Measurements from ENCODE around the gene FRMD5. TPM values are rescaled to one million over a fixed set of nuclear protein-coding genes. Genes with fewer than 3 reads are reported as not detected.

The FRMD5 gene
- total RNA-seq, 1 experiment from 2014 or later, result 3.9 TPM

DNA sequence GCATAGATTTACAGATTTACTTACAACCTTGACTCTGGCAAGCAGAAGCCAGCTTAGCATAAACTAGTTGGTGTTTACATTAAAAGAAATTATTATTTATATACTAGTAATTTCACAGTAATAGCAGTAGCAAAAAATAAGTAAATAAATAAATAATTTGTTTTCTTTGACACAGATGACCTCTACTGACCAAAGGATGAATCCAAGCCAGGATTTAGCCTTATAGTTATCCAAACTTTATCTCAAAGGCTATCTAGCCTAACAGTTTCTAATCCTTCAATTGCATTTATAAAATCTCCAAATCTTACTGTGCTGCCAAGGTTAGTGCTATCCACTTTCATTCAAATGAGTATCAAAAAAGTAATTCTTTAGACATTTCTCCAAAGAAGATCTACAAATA, 64.3 kb downstream of the FRMD5 start:
- Histone ChIP-seq H3T11ph (ENCODE audit: low read length) (no peak overlapping the region), H3K14ac (ENCODE audit: insufficient read depth, low read length) (no peak overlapping the region), H2BK12ac (ENCODE audit: insufficient read length, low read depth, low read length) (no peak overlapping the region), H4K5ac (ENCODE audit: insufficient read length, low read depth, low read length) (no peak overlapping the region), H2BK15ac (ENCODE audit: low read depth, low read length) (no peak overlapping the region), H2AFZ (ENCODE audit: low read length) (no peak overlapping the region), H3K4ac (ENCODE audit: low read depth, low read length) (no peak overlapping the region), H3K27me3 (ENCODE audit: insufficient read depth, low read length) (no peaks in the 10 kb centered on the region), H4K91ac (ENCODE audit: insufficient read length, low read depth, low read length) (no peak overlapping the region), H2BK5ac (ENCODE audit: insufficient read length, low read length) (no peak overlapping the region), H3K9me3 (ENCODE audit: control insufficient read depth, low read depth, low read length) (no peaks in the 10 kb centered on the region), H3K56ac (ENCODE audit: insufficient read length, low read depth, low read length) (no peak overlapping the region), H3K79me1 (ENCODE audit: insufficient read depth, low read depth, low read length, poor library complexity, severe bottlenecking) (no peaks in the 10 kb centered on the region), H3K18ac (ENCODE audit: insufficient read length, low read depth, low read length) (no peak overlapping the region), H3K27ac (ENCODE audit: insufficient read length, low read depth, low read length) (no peak overlapping the region), H2BK20ac (ENCODE audit: low read depth, low read length, poor library complexity, severe bottlenecking) (no peak overlapping the region), H3K79me2 (ENCODE audit: insufficient read depth, low read length) (0 out of 2 replicates have a peak, but pooled peaks cover 2% of the 10 kb centered on the region), H4K20me1 (ENCODE audit: control insufficient read depth, insufficient read depth, insufficient read length) (no peaks in the 10 kb centered on the region), H2AK5ac (ENCODE audit: insufficient read length, low read length) (no peak overlapping the region), H3K9ac (ENCODE audit: extremely low read depth, insufficient read length, low read length) (no peak overlapping the region), H4K8ac (replicated peaks; ENCODE audit: insufficient read length, low read depth, low read length) (no peak overlapping the region), H3K23ac (ENCODE audit: insufficient read length, low read depth, low read length) (no peak overlapping the region), H3K4me1 (ENCODE audit: insufficient read depth, low read length) (no peaks in the 10 kb centered on the region), H3K23me2 (ENCODE audit: insufficient read length, low read depth, low read length, poor library complexity, severe bottlenecking) (no peaks in the 10 kb centered on the region), H3K4me2 (ENCODE audit: insufficient read depth, insufficient read length, low read length) (no peak overlapping the region), H2BK120ac (ENCODE audit: low read depth, low read length, poor library complexity, severe bottlenecking) (no peak overlapping the region)
- Mint-ChIP-seq H3K27me3 (ENCODE audit: low read depth) (no peaks in the 10 kb centered on the region), H3K4me3 (no peak overlapping the region), H3K4me1 (no peaks in the 10 kb centered on the region), H3K9me3 (no peaks in the 10 kb centered on the region), H3K27ac (no peak overlapping the region), H3K36me3 (ENCODE audit: insufficient read depth in 1 of 3, low read depth in 3 of 3) (no peaks in the 10 kb centered on the region)
- TF ChIP-seq, protein P1, sequence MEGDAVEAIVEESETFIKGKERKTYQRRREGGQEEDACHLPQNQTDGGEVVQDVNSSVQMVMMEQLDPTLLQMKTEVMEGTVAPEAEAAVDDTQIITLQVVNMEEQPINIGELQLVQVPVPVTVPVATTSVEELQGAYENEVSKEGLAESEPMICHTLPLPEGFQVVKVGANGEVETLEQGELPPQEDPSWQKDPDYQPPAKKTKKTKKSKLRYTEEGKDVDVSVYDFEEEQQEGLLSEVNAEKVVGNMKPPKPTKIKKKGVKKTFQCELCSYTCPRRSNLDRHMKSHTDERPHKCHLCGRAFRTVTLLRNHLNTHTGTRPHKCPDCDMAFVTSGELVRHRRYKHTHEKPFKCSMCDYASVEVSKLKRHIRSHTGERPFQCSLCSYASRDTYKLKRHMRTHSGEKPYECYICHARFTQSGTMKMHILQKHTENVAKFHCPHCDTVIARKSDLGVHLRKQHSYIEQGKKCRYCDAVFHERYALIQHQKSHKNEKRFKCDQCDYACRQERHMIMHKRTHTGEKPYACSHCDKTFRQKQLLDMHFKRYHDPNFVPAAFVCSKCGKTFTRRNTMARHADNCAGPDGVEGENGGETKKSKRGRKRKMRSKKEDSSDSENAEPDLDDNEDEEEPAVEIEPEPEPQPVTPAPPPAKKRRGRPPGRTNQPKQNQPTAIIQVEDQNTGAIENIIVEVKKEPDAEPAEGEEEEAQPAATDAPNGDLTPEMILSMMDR (conservative IDR thresholded peaks at IDR 0.05), result 0 out of 3 replicates have a peak, but pooled peaks have one; percentile 17
- DNase-seq, result no peak
